DOHH2 (cell line): ENCODE results near the gene ADGRG6.

Experiments
- EZH2phosphoT487 ChIP-seq: fragments of 200-600 bp; sonication (generic); IDR thresholded peaks from 2 replicates; pipeline ENCODE4 v1.6.1; 2017; ENCODE audit warnings: borderline replicate concordance, mild to moderate bottlenecking, antibody characterized with exemption, low read length, moderate library complexity, mixed read lengths
- TF ChIP-seq, protein P1 (sequence below): fragments of 200-600 bp; sonication (generic); IDR thresholded peaks from one replicate; pipeline ENCODE4 v1.5.1; 2014; ENCODE audit warnings: antibody characterized with exemption, mild to moderate bottlenecking, low read depth, low read length; ENCODE audit not compliant: poor library complexity, severe bottlenecking

DNA sequence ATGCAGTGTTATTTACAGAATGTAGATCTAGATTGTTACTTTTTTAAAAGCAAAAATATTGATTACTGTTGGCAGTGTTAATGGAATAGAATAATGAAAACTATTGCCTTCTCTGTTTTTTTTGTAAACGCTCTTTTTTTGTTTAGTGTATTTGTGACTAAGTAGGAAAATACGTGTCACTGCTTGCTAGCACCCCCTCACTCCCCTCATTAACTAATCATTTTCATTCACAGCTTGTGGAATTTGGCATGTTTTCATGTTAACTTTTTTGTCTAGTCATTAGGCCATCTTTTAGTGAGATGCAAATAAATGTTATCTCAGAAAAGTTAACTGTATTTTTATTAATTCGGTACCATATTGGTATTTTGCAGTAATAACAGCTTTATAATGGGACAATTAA is 29.8 kb downstream of the ADGRG6 start:
- TF ChIP-seq, protein P1, sequence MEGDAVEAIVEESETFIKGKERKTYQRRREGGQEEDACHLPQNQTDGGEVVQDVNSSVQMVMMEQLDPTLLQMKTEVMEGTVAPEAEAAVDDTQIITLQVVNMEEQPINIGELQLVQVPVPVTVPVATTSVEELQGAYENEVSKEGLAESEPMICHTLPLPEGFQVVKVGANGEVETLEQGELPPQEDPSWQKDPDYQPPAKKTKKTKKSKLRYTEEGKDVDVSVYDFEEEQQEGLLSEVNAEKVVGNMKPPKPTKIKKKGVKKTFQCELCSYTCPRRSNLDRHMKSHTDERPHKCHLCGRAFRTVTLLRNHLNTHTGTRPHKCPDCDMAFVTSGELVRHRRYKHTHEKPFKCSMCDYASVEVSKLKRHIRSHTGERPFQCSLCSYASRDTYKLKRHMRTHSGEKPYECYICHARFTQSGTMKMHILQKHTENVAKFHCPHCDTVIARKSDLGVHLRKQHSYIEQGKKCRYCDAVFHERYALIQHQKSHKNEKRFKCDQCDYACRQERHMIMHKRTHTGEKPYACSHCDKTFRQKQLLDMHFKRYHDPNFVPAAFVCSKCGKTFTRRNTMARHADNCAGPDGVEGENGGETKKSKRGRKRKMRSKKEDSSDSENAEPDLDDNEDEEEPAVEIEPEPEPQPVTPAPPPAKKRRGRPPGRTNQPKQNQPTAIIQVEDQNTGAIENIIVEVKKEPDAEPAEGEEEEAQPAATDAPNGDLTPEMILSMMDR = no peak
- no peak for TF ChIP-seq EZH2phosphoT487
